ENCODE data around the gene VAV3. TPM values are rescaled to one million over a fixed set of nuclear protein-coding genes. Genes with fewer than 3 reads are reported as not detected.
A peak's percentile ranks its signal among the peaks of the same experiment; 100 is the strongest.

Gene VAV3
- total and polyA plus RNA-seq, 2 of the 13 experiments (the other 11 are each of a cell fraction or from before 2014, with no cell fraction given): 15.9 to 29.8 TPM

DNA sequence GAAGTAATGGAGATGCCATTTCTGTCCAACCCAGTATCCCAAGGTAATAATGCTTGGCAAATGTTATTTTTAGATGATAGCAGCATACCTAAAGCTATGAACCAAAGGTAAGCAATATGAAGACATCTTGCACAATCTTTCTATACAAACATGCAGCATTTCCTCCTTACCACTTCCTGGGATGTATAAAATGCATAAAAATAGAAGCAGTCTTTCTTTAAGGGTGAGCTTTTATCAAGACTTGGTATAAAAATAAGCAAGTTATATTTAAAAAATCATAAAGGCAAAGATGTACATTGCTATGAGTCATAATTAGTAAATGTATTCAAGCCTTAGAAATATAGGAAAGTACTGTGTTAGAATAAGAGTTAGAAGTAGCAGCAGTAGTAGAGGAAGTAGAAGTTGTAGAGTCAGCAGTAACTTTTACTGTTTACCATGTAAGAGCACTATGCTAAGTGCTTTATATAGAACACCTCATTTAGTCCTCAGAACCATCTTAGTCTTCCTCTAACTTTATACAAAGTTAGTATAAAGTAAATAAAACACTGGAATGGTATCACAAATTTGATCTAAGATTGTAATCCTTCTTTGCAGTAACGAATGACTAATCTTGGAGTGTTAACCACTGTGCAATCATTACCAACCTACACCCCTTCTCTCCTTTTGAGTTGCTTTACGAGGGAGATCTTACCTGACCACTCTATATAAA is 371.3 kb downstream of the VAV3 start:
- ATAC-seq (no peak), DNase-seq (ENCODE audit: low spot score) (no peak), FAIRE-seq (no peak)
- Histone ChIP-seq H3K9ac (ENCODE audit: insufficient read depth, low read depth, low read length) (no peak overlapping the region), H3K27me3 (ENCODE audit: control insufficient read depth in 1 of 2, insufficient read depth in 2 of 2, low read length in 2 of 2) (no peaks in the 10 kb centered on the region), H3K4me1 (ENCODE audit: insufficient read depth, low read length) (peaks cover 52% of the 10 kb centered on the region), H3K36me3 (replicated peaks in 1 of 2; ENCODE audit: control insufficient read depth in 1 of 2, insufficient read depth in 2 of 2, low read length in 2 of 2) (0 out of 5 replicates have a peak, but pooled peaks cover 0 to 1% of the 10 kb centered on the region in 2 experiments), H3K4me3 (replicated peaks in 1 of 3; ENCODE audit: insufficient read depth in 1 of 3, low read depth in 2 of 3, low read length in 3 of 3) (no peak overlapping the region), H4K20me1 (ENCODE audit: insufficient read depth, low read length) (no peaks in the 10 kb centered on the region), H3K27ac (ENCODE audit: extremely low read length, insufficient read depth, low read length) (no peak overlapping the region), H3K4me2 (ENCODE audit: low read depth, low read length) (no peak overlapping the region), H2AFZ (ENCODE audit: low read length) (no peak overlapping the region), H3K79me2 (ENCODE audit: insufficient read depth, low read length) (no peaks in the 10 kb centered on the region), H3K9me3 (ENCODE audit: low read length) (no peaks in the 10 kb centered on the region)
- ChIA-PET POLR2A (no interaction called here), CTCF (ENCODE audit: low intra/inter-chr PET ratio, low total read pairs) (no interaction called here)
- intact Hi-C loops (cut with micrococcal nuclease; ENCODE audit: unreplicated experiment) (loop anchor here (2.0 kb wide), 1 partner anchor 77 kb away; no protein-coding TSS in a partner anchor), in situ Hi-C loops (cut with HindIII; ENCODE audit: extremely low pct_ligation_motif_present, low pct_unique_long_range_greater_than_20kb) (no loop called here)
- WGBS (ENCODE audit: low lambda C conversion rate): 92% methylated on average over 2 of the region's 2 CpGs
- BruUV-seq (replicated peaks): no TSS peak
- TF ChIP-seq FOXM1 (CRISPR knock-in tag; IDR thresholded peaks at IDR 0.05) (no peak), HHEX (CRISPR knock-in tag; IDR thresholded peaks at IDR 0.05) (no peak), CEBPB (IDR thresholded peaks at IDR 0.05; ENCODE audit: borderline replicate concordance, low read depth, low read length) (peak; percentile 4; the same call in 1 of the 2 replicates), GFI1 (CRISPR knock-in tag; IDR thresholded peaks at IDR 0.05; ENCODE audit: borderline replicate concordance) (no peak), ELF1 (CRISPR knock-in tag; IDR thresholded peaks at IDR 0.05) (no peak), MAFK (conservative IDR thresholded peaks at IDR 0.05 in 1 of 2, IDR thresholded peaks at IDR 0.05 in 1 of 2; ENCODE audit: low read length in 2 of 2) (peak; percentile 30 to 44; a peak in 2 of 4 replicates), PCBP2 (optimal IDR thresholded peaks at IDR 0.05; ENCODE audit: low read depth, low read length, poor library complexity, severe bottlenecking) (no peak), BORCS8-MEF2B (CRISPR knock-in tag; IDR thresholded peaks at IDR 0.05) (no peak), MAFF (IDR thresholded peaks at IDR 0.05; ENCODE audit: low read depth, low read length) (0 out of 2 replicates have a peak, but pooled peaks have one; percentile 25)
